Smooth muscle cell (in vitro differentiated cells): ENCODE data around the gene MAPK12. TPM values are rescaled to one million over a fixed set of nuclear protein-coding genes. Genes with fewer than 3 reads are reported as not detected.

ENCODE experiments used
- DNase-seq: peaks from one replicate; lab custom pipeline; 2025; ENCODE audit not compliant: unreplicated experiment; lab: John Stamatoyannopoulos, UW
- H2AFZ ChIP-seq: fragments of 200-600 bp; sonication (generic); 2 replicates; pipeline ENCODE4 v1.6.0; 2016; ENCODE audit warnings: antibody characterized with exemption, low read depth, mild to moderate bottlenecking
- H3F3A ChIP-seq: fragments of 200-600 bp; sonication (generic); 2 replicates; pipeline ENCODE4 v1.6.0; 2017; ENCODE audit warnings: antibody characterized with exemption, low read depth
- H3K27ac ChIP-seq: fragments of 200-600 bp; sonication (generic); 2 replicates; pipeline ENCODE4 v1.5.1; 2016; ENCODE audit warnings: low read depth, mild to moderate bottlenecking
- H3K27me3 ChIP-seq: fragments of 200-600 bp; sonication (generic); 2 replicates; pipeline ENCODE4 v1.6.1; 2016; ENCODE audit warnings: low read depth, mild to moderate bottlenecking
- H3K36me3 ChIP-seq: fragments of 200-600 bp; sonication (generic); 2 replicates; pipeline ENCODE4 v1.5.1; 2016; ENCODE audit warnings: low read depth
- H3K4me1 ChIP-seq: fragments of 200-600 bp; sonication (generic); 2 replicates; pipeline ENCODE4 v1.5.1; 2016; ENCODE audit warnings: low read depth
- H3K4me2 ChIP-seq: fragments of 200-600 bp; sonication (generic); 2 replicates; pipeline ENCODE4 v1.6.0; 2016; ENCODE audit warnings: mild to moderate bottlenecking
- H3K4me3 ChIP-seq: fragments of 200-600 bp; sonication (generic); 2 replicates; pipeline ENCODE4 v1.5.1; 2016; ENCODE audit warnings: mild to moderate bottlenecking
- H3K79me2 ChIP-seq: fragments of 200-600 bp; sonication (generic); 2 replicates; pipeline ENCODE4 v1.6.0; 2016; ENCODE audit warnings: low read depth, mild to moderate bottlenecking
- H3K9ac ChIP-seq: fragments of 200-600 bp; sonication (generic); 2 replicates; pipeline ENCODE4 v1.6.0; 2016; ENCODE audit warnings: low read depth
- H3K9me3 ChIP-seq: fragments of 200-600 bp; sonication (generic); replicated peaks from 2 replicates; pipeline ENCODE4 v1.5.1; 2016; ENCODE audit warnings: low read depth
- H4K20me1 ChIP-seq: fragments of 200-600 bp; sonication (generic); 2 replicates; pipeline ENCODE4 v1.6.0; 2016; ENCODE audit warnings: low read depth
- WGBS: methylation state at CpG from one replicate; pipeline ENCODE4 v1.1.7; 2016; ENCODE audit warnings: low lambda C conversion rate; 5-methylcytosine and 5-hydroxymethylcytosine counted together
- polyA plus RNA-seq: library from polyadenylated mRNA; unstranded; fragments of >200 nt; fragmentation: Nextera tagmentation; extraction: Ambion mirVana; gene quantifications from 2 replicates; pipeline ENCODE4 v1.2.1, GENCODE V29; 2016
- total RNA-seq: library from RNA; depleted of rRNA; stranded (reverse); fragments of >200 nt; gene quantifications from 2 replicates; pipeline ENCODE4 v1.2.3, GENCODE V29; 2014
- TF ChIP-seq, protein P1 (sequence below): fragments of 200-600 bp; sonication (generic); IDR thresholded peaks from 2 replicates; pipeline ENCODE4 v1.5.1; 2017; ENCODE audit warnings: borderline replicate concordance, mild to moderate bottlenecking, antibody characterized with exemption; ENCODE audit not compliant: insufficient read depth, poor library complexity, severe bottlenecking

MAPK12 gene
- total and polyA plus RNA-seq, 2 experiments from 2014 or later = 14.9 to 26.2 TPM

DNA sequence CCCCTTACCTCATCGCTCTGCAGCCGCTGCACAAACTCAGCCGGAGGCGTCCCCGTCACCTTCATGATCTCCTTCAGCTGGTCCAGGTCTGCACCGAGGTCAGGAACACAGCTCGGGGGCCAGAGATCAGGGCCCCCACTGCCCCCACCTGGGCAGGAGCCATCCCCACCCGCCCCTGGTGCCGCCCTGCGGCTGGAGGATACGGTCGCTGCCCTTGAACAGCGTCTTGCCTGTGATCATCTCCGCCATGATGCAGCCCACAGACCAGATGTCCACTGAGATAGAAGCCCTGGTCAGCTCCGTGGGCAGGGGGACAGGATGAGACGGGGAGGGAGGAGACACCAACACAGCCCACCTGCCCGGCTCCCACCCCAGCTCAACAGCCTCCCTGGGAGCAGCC is 5.9 kb downstream of the MAPK12 start:
- WGBS = 97% methylated on average over 13 of the region's 17 CpGs
- Histone ChIP-seq H3K9ac (no peak overlapping the region), H3K4me2 (no peak overlapping the region), H3K27me3 (no peaks in the 10 kb centered on the region), H4K20me1 (no peaks in the 10 kb centered on the region), H3K4me1 (peaks cover 7% of the 10 kb centered on the region), H3K36me3 (no peaks in the 10 kb centered on the region), H3K4me3 (no peak overlapping the region), H3K27ac (no peak overlapping the region), H3F3A (peaks cover 20% of the 10 kb centered on the region), H2AFZ (no peak overlapping the region), H3K9me3 (no peaks in the 10 kb centered on the region), H3K79me2 (peaks cover 4% of the 10 kb centered on the region)
- TF ChIP-seq, protein P1, sequence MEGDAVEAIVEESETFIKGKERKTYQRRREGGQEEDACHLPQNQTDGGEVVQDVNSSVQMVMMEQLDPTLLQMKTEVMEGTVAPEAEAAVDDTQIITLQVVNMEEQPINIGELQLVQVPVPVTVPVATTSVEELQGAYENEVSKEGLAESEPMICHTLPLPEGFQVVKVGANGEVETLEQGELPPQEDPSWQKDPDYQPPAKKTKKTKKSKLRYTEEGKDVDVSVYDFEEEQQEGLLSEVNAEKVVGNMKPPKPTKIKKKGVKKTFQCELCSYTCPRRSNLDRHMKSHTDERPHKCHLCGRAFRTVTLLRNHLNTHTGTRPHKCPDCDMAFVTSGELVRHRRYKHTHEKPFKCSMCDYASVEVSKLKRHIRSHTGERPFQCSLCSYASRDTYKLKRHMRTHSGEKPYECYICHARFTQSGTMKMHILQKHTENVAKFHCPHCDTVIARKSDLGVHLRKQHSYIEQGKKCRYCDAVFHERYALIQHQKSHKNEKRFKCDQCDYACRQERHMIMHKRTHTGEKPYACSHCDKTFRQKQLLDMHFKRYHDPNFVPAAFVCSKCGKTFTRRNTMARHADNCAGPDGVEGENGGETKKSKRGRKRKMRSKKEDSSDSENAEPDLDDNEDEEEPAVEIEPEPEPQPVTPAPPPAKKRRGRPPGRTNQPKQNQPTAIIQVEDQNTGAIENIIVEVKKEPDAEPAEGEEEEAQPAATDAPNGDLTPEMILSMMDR = no peak
- no peak for DNase-seq

DNA sequence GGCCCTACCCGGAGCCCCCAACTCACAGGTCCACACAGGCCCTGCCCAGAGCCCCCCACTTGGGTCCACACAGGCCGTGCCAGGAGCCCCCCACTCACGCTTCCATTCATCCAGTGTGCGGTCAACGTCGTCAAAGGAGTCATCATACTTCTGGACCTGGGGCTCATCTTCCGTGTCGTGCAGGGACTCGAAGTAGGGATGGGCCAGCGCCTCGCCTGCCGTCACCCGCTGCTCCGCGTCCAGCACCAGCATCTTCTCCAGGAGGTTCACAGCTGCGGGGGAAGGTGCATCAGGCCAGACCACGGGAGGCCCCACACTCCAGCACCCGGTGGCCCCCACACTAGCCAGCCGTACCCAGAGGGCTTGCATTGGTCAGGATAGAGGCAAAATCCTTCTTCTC is 6.4 kb downstream of the MAPK12 start:
- Histone ChIP-seq H3K27ac (no peak overlapping the region), H4K20me1 (peaks cover 2% of the 10 kb centered on the region), H3K79me2 (peaks cover 4% of the 10 kb centered on the region), H3K36me3 (no peaks in the 10 kb centered on the region), H3K4me2 (no peak overlapping the region), H3K9me3 (no peaks in the 10 kb centered on the region), H3F3A (peaks cover 24% of the 10 kb centered on the region), H3K9ac (no peak overlapping the region), H2AFZ (no peak overlapping the region), H3K4me1 (peaks cover 7% of the 10 kb centered on the region), H3K4me3 (no peak overlapping the region), H3K27me3 (no peaks in the 10 kb centered on the region)
- WGBS = 93% methylated on average over 19 of the region's 19 CpGs
- no peak for DNase-seq
- TF ChIP-seq, protein P1 = no peak

DNA sequence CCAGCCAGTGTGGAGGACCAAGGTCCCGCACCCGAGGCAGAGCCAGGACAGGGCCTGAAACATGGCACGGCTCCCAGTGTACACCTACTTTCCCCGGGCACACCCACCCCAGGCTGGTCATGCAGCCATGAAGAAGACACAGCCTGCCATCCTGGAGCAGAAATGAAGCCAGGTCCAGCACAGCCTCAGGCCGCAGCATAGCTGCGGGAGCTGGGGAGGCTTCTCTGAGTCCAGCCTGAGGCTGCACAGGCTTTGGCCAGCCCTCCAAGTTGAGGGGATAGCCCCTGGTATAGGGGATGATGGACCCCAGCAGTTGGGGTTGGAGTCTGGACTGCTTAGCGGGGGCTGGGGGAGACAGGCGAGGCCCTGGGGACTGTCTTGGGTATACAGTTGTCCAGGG is 7.5 kb downstream of the MAPK12 start:
- Histone ChIP-seq H3K4me3 (no peak overlapping the region), H2AFZ (no peak overlapping the region), H3K27me3 (no peaks in the 10 kb centered on the region), H3F3A (peaks cover 26% of the 10 kb centered on the region), H3K9ac (no peak overlapping the region), H3K9me3 (no peaks in the 10 kb centered on the region), H3K27ac (no peak overlapping the region), H4K20me1 (peaks cover 7% of the 10 kb centered on the region), H3K79me2 (no peaks in the 10 kb centered on the region), H3K4me1 (peaks cover 9% of the 10 kb centered on the region), H3K4me2 (no peak overlapping the region), H3K36me3 (no peaks in the 10 kb centered on the region)
- WGBS = 96% methylated on average over 8 of the region's 8 CpGs
- TF ChIP-seq, protein P1 = no peak
- DNase-seq = no peak

DNA sequence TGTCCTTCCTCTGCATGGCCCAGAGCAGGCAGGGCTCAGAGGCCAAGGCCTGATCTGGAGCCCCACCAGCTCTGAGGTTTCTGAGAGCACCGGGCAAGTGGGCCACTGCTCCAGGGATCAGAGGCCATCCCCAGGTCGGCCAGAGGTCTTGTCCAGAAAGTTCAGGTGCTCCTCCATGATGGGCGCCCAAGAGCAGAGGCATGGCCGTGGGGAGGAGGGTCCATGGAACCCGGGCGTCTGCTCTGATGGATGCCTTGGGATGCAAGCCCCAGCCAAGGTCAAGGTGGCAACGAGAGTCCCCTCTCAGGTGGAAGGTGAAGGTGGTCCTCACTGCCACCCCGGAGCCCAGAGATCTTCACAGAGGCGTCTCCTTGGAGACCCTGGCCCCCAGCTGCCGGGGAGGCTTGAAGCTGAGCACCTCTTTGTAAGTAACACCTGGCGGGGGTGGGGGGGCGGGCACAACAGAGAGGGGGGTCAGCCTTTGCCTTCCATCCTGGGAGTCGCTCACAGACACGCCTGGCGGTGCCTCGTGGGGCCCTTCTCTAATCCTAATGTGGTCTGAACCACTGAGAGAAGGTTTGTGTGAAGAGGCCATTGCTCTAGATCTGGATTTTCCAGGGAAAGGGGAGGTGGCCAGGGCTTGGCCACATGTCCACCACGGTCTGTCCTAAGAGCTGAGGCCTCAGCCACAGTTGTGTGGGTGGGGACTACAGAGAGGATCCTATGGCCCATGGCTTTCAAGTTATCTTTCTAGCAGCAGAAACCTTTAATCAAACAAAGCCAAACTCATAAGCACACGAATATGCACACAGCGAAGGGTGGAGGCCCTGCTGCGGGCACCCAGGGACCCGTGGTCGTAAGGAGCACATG is 8.2 kb downstream of the MAPK12 start:
- Histone ChIP-seq H2AFZ (no peak overlapping the region), H3K4me1 (peaks cover 9% of the 10 kb centered on the region), H3K4me2 (no peak overlapping the region), H3F3A (peaks cover 26% of the 10 kb centered on the region), H4K20me1 (peaks cover 7% of the 10 kb centered on the region), H3K4me3 (no peak overlapping the region), H3K9ac (no peak overlapping the region), H3K79me2 (no peaks in the 10 kb centered on the region), H3K36me3 (no peaks in the 10 kb centered on the region), H3K9me3 (no peaks in the 10 kb centered on the region), H3K27ac (no peak overlapping the region), H3K27me3 (no peaks in the 10 kb centered on the region)
- WGBS = 92% methylated on average over 22 of the region's 22 CpGs
- no peak for DNase-seq
- TF ChIP-seq, protein P1 = no peak
